OCI-LY1 (cell line): ENCODE measurements around the gene CEP44.

Source experiments
- H2AFZ ChIP-seq: fragments of 200-600 bp; sonication (generic), shearing (Covaris generic); 2 replicates; pipeline ENCODE4 v1.6.0; 2014; ENCODE audit warnings: antibody characterized with exemption, mild to moderate bottlenecking, low read length
- H3F3A ChIP-seq: fragments of 200-600 bp; sonication (generic), shearing (Covaris generic); 2 replicates; pipeline ENCODE4 v1.6.0; 2014; ENCODE audit warnings: mild to moderate bottlenecking, antibody characterized with exemption, low read length, moderate library complexity; ENCODE audit not compliant: insufficient read depth
- H3K27ac ChIP-seq: fragments of 200-600 bp; sonication (generic); 2 replicates; pipeline ENCODE4 v1.5.1; 2014; ENCODE audit warnings: low read length, mixed run types, mild to moderate bottlenecking, low read depth; ENCODE audit not compliant: poor library complexity, severe bottlenecking
- H3K27me3 ChIP-seq: fragments of 200-600 bp; sonication (generic); 2 replicates; pipeline ENCODE4 v1.6.0; 2014; ENCODE audit warnings: antibody characterized with exemption, mild to moderate bottlenecking, low read length, moderate library complexity; ENCODE audit not compliant: insufficient read depth
- H3K36me3 ChIP-seq: fragments of 200-600 bp; sonication (generic); 2 replicates; pipeline ENCODE4 v1.6.1; 2014; ENCODE audit warnings: mild to moderate bottlenecking, antibody characterized with exemption, low read length, moderate library complexity, mixed read lengths; ENCODE audit not compliant: insufficient read depth
- H3K4me1 ChIP-seq: fragments of 200-600 bp; sonication (generic); 2 replicates; pipeline ENCODE4 v1.5.1; 2014; ENCODE audit warnings: mild to moderate bottlenecking, low read length, moderate library complexity; ENCODE audit not compliant: insufficient read depth, severe bottlenecking
- H3K4me2 ChIP-seq: fragments of 200-600 bp; sonication (generic), shearing (Covaris generic); 2 replicates; pipeline ENCODE4 v1.6.1; 2014; ENCODE audit warnings: low read length
- H3K4me3 ChIP-seq: fragments of 200-600 bp; sonication (generic); 2 replicates; pipeline ENCODE4 v1.5.1; 2014; ENCODE audit warnings: low read length, low read depth, mild to moderate bottlenecking, mixed read lengths; ENCODE audit not compliant: poor library complexity, severe bottlenecking
- H3K79me2 ChIP-seq: fragments of 200-600 bp; shearing (Covaris generic); 2 replicates; pipeline ENCODE4 v1.6.1; 2016; ENCODE audit warnings: mixed run types, low read length, mixed read lengths; ENCODE audit not compliant: insufficient read depth
- H3K9ac ChIP-seq: fragments of 200-600 bp; sonication (generic), shearing (Covaris generic); 2 replicates; pipeline ENCODE4 v1.6.1; 2014; ENCODE audit warnings: mild to moderate bottlenecking, low read length, mixed read lengths
- H3K9me2 ChIP-seq: fragments of 200-600 bp; sonication (generic), shearing (Covaris generic); 2 replicates; pipeline ENCODE4 v1.6.1; 2014; ENCODE audit warnings: low read depth, mild to moderate bottlenecking, low read length, mixed read lengths
- H3K9me3 ChIP-seq: fragments of 200-600 bp; shearing (Covaris generic); 2 replicates; pipeline ENCODE4 v1.6.1; 2014; ENCODE audit warnings: low read length, mixed read lengths
- H4K20me1 ChIP-seq: fragments of 200-600 bp; sonication (generic), shearing (Covaris generic); 2 replicates; pipeline ENCODE4 v1.6.0; 2016; ENCODE audit warnings: mild to moderate bottlenecking, low read length; ENCODE audit not compliant: insufficient read depth
- CTCF ChIP-seq: fragments of 200-600 bp; sonication (generic), shearing (Covaris generic); IDR thresholded peaks from 2 replicates; pipeline ENCODE4 v1.5.1; 2017; ENCODE audit warnings: mild to moderate bottlenecking, antibody characterized with exemption, low read length, moderate library complexity, mixed read lengths
- EZH2 ChIP-seq: fragments of 200-600 bp; sonication (generic), shearing (Covaris generic); IDR thresholded peaks from 2 replicates; pipeline ENCODE4 v1.8.0; 2017; ENCODE audit warnings: borderline replicate concordance, mixed run types, mild to moderate bottlenecking, antibody characterized with exemption, low read length, moderate library complexity, mixed read lengths

Gene CEP44

DNA sequence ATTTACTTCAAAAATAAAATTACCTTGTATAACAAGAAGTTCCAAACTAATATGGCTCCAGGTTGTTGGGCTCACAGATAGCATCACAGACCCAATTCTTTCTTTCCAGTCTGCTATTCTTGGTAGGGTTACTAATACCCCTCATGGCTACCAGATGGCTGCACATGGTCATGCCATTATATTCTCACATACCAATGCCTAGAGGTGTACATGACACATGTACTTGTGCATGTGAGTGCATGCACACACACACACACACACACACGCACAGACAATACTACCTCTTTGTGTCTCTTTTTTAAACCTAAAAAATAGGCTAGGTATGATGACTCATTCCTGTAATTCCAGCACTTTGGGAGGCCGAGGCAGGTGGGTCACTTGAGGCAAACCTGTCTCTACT, 31.3 kb upstream of the CEP44 start:
- Histone ChIP-seq H3K4me1 (no peaks in the 10 kb centered on the region), H2AFZ (no peak overlapping the region), H3K79me2 (no peaks in the 10 kb centered on the region), H3K4me2 (no peak overlapping the region), H3K27me3 (no peaks in the 10 kb centered on the region), H3K36me3 (peaks cover 3% of the 10 kb centered on the region; the same call in 1 of the 2 replicates), H3K27ac (no peak overlapping the region), H3K9me3 (no peaks in the 10 kb centered on the region), H3K4me3 (no peak overlapping the region), H3K9ac (no peak overlapping the region), H4K20me1 (no peaks in the 10 kb centered on the region), H3K9me2 (no peaks in the 10 kb centered on the region), H3F3A (no peaks in the 10 kb centered on the region)
- TF ChIP-seq CTCF (no peak), EZH2 (no peak)

DNA sequence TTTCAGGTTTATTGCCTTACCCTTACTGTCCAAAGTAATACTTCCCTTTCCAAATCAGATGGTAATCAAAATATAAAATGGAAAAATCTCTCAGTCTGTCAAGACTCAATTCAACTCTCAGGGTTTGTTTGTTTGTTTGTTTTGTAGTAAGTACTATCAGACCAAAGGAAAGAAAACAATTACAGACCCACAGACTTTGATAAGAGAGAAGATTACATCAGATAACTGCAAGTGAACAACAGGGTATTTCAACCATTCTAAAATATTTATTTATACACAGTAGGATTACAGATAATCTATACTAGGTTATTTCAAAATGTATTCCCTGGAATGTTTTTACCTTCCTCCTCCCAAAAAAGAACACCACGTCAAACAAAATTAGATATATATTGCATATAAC, 29.1 kb upstream of the CEP44 start:
- no peak overlapping the region for H2AFZ ChIP-seq
- H3K27ac ChIP-seq = no peak overlapping the region
- H3K27me3 ChIP-seq = no peaks in the 10 kb centered on the region
- H4K20me1 ChIP-seq = no peaks in the 10 kb centered on the region
- no peak overlapping the region for H3K4me3 ChIP-seq
- no peaks in the 10 kb centered on the region for H3F3A ChIP-seq
- H3K4me1 ChIP-seq = no peaks in the 10 kb centered on the region
- no peak for TF ChIP-seq EZH2
- no peak for TF ChIP-seq CTCF
- H3K79me2 ChIP-seq = no peaks in the 10 kb centered on the region
- no peaks in the 10 kb centered on the region for H3K9me2 ChIP-seq
- peaks cover 3% of the 10 kb centered on the region; the same call in 1 of the 2 replicates for H3K36me3 ChIP-seq
- H3K9ac ChIP-seq = no peak overlapping the region
- no peaks in the 10 kb centered on the region for H3K9me3 ChIP-seq
- no peak overlapping the region for H3K4me2 ChIP-seq

GRCh38 chr4:174255374-174255773, 28.3 kb upstream of the CEP44 start:
- Histone ChIP-seq H3K9ac (no peak overlapping the region), H3K4me1 (no peaks in the 10 kb centered on the region), H3K27ac (no peak overlapping the region), H3K4me3 (no peak overlapping the region), H3K4me2 (no peak overlapping the region), H4K20me1 (no peaks in the 10 kb centered on the region), H2AFZ (no peak overlapping the region), H3K9me3 (no peaks in the 10 kb centered on the region), H3K27me3 (no peaks in the 10 kb centered on the region), H3K36me3 (peaks cover 3% of the 10 kb centered on the region; the same call in 1 of the 2 replicates), H3K9me2 (no peaks in the 10 kb centered on the region), H3F3A (no peaks in the 10 kb centered on the region), H3K79me2 (no peaks in the 10 kb centered on the region)
- TF ChIP-seq CTCF (no peak), EZH2 (no peak)
